Mesothelial cell of epicardium (in vitro differentiated cells): ENCODE measurements around the gene PDZK1IP1. TPM values are rescaled to one million over a fixed set of nuclear protein-coding genes. Genes with fewer than 3 reads are reported as not detected.

Experiments used
- DNase-seq, 2 experiments: peaks; one replicate each; pipeline ENCODE4 v3.0.0; 2021; ENCODE audit warnings: low spot score in 2 of 2; ENCODE audit not compliant: unreplicated experiment in 2 of 2
- H3K27ac Mint-ChIP-seq: 2 replicates; pipeline ENCODE4 v1.8.0; 2021; ENCODE audit warnings: mixed read lengths
- H3K27me3 Mint-ChIP-seq: 2 replicates; pipeline ENCODE4 v1.8.0; 2021; ENCODE audit warnings: low read depth, mixed read lengths
- H3K36me3 Mint-ChIP-seq: 2 replicates; pipeline ENCODE4 v1.8.0; 2021; ENCODE audit warnings: mixed read lengths
- H3K4me1 Mint-ChIP-seq: 2 replicates; pipeline ENCODE4 v1.8.0; 2021; ENCODE audit warnings: mixed read lengths
- H3K4me3 Mint-ChIP-seq: 2 replicates; pipeline ENCODE4 v1.8.0; 2021; ENCODE audit warnings: mild to moderate bottlenecking, moderate library complexity, mixed read lengths
- H3K9me3 Mint-ChIP-seq: 2 replicates; pipeline ENCODE4 v1.8.0; 2021; ENCODE audit warnings: mixed read lengths
- total RNA-seq: library from RNA; stranded (reverse); gene quantifications from 3 replicates; pipeline ENCODE4 v1.2.1, GENCODE V29; 2021
- TF ChIP-seq, protein P1 (sequence below): fragments of 200-600 bp; sonication (generic); IDR thresholded peaks from one replicate; pipeline ENCODE4 v1.5.0; 2021; ENCODE audit warnings: antibody characterized with exemption; ENCODE audit not compliant: unreplicated experiment

Gene PDZK1IP1
- total RNA-seq, 1 donor from 2014 or later = not detected

GRCh38 chr1:47183308-47184089, 6.3 kb downstream of the PDZK1IP1 start:
- no peak for DNase-seq
- no peaks in the 10 kb centered on the region for H3K9me3 Mint-ChIP-seq
- peaks cover 12% of the 10 kb centered on the region for H3K4me1 Mint-ChIP-seq
- no peaks in the 10 kb centered on the region for H3K36me3 Mint-ChIP-seq
- no peak overlapping the region for H3K4me3 Mint-ChIP-seq
- TF ChIP-seq, protein P1, sequence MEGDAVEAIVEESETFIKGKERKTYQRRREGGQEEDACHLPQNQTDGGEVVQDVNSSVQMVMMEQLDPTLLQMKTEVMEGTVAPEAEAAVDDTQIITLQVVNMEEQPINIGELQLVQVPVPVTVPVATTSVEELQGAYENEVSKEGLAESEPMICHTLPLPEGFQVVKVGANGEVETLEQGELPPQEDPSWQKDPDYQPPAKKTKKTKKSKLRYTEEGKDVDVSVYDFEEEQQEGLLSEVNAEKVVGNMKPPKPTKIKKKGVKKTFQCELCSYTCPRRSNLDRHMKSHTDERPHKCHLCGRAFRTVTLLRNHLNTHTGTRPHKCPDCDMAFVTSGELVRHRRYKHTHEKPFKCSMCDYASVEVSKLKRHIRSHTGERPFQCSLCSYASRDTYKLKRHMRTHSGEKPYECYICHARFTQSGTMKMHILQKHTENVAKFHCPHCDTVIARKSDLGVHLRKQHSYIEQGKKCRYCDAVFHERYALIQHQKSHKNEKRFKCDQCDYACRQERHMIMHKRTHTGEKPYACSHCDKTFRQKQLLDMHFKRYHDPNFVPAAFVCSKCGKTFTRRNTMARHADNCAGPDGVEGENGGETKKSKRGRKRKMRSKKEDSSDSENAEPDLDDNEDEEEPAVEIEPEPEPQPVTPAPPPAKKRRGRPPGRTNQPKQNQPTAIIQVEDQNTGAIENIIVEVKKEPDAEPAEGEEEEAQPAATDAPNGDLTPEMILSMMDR = no peak
- H3K27me3 Mint-ChIP-seq = peaks cover 51% of the 10 kb centered on the region
- no peak overlapping the region for H3K27ac Mint-ChIP-seq

DNA sequence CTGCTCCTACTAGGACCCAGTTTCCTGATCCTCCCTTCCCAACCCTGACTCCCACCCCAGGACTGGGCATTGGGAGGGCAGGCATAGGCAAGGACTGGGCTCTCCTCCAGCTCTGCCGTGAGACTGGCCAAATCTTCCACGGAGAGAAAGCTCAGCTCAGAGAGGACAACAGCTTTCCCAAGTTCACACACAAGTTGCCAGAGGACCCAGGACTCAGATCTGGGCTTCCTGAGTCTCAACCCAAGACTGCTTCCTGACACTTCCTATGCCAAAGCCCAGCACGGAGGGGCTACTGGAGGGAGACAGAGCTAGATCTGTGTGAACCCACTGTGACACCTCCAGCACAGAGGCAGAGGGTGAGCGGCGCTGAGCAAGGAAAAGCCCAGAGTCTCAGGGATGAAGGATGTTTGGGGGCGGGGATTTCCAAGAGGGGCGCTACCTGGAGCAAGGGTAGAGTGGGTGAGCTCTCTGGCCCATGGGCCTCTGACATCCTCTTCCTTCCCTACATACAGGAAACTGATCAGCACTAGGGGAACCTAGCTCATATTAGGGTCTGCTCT, 7.1 kb downstream of the PDZK1IP1 start:
- TF ChIP-seq, protein P1 = no peak
- Mint-ChIP-seq H3K9me3 (no peaks in the 10 kb centered on the region), H3K4me3 (no peak overlapping the region), H3K4me1 (peaks cover 12% of the 10 kb centered on the region), H3K27me3 (peaks cover 50% of the 10 kb centered on the region), H3K36me3 (no peaks in the 10 kb centered on the region), H3K27ac (no peak overlapping the region)
- no peak for DNase-seq

GRCh38 chr1:47181955-47182675, 7.7 kb downstream of the PDZK1IP1 start:
- peaks cover 49% of the 10 kb centered on the region for H3K27me3 Mint-ChIP-seq

GRCh38 chr1:47181095-47181954, 8.5 kb downstream of the PDZK1IP1 start:
- H3K4me1 Mint-ChIP-seq = peaks cover 12% of the 10 kb centered on the region
- peaks cover 47% of the 10 kb centered on the region for H3K27me3 Mint-ChIP-seq
- no peaks in the 10 kb centered on the region for H3K36me3 Mint-ChIP-seq
- no peak overlapping the region for H3K27ac Mint-ChIP-seq
- H3K9me3 Mint-ChIP-seq = no peaks in the 10 kb centered on the region
- H3K4me3 Mint-ChIP-seq = no peak overlapping the region
- TF ChIP-seq, protein P1 = no peak
- DNase-seq = no peak

More at GRCh38 chr1:47181955-47182675, 7.7 kb downstream of the PDZK1IP1 start:
- no peak overlapping the region for H3K27ac Mint-ChIP-seq
- TF ChIP-seq, protein P1 = no peak
- no peaks in the 10 kb centered on the region for H3K36me3 Mint-ChIP-seq
- DNase-seq = no peak
- H3K4me1 Mint-ChIP-seq = peaks cover 12% of the 10 kb centered on the region
- H3K9me3 Mint-ChIP-seq = no peaks in the 10 kb centered on the region
- H3K4me3 Mint-ChIP-seq = no peak overlapping the region

DNA sequence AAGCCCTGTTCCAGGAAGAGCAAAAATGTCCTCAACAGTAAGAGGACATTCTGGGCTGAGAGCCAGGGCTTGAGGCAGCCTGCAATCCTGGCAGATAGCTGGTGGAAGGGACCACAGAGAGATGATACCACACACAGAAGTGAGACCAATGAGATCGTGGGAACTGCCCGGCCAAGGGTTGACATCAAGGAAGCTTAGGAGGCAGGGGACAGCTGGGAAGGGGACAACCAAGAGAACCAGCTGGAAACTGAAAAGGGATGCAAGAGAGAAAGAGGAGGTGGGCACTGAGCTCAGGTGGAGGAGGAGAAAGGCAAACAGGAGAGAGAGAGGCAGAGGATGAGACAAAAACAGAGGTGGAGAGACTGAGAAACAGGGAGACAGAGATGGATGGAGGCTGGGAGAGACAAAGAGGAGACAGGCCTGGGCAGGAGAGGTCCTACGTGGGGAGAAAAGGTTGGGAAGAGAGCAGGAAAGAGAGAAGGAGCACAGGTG, 9.2 kb downstream of the PDZK1IP1 start:
- no peaks in the 10 kb centered on the region for H3K9me3 Mint-ChIP-seq
- peaks cover 12% of the 10 kb centered on the region for H3K4me1 Mint-ChIP-seq
- no peak for DNase-seq
- H3K27me3 Mint-ChIP-seq = peaks cover 47% of the 10 kb centered on the region
- H3K27ac Mint-ChIP-seq = no peak overlapping the region
- TF ChIP-seq, protein P1 = no peak
- no peaks in the 10 kb centered on the region for H3K36me3 Mint-ChIP-seq
- H3K4me3 Mint-ChIP-seq = no peak overlapping the region
